ENCODE measurements around the gene LRRC37B. TPM values are rescaled to one million over a fixed set of nuclear protein-coding genes. Genes with fewer than 3 reads are reported as not detected.

The LRRC37B gene
- total RNA-seq, 1 experiment from 2014 or later: 20.6 TPM

GRCh38 chr17:32100971-32101631 lies 93.9 kb downstream of the LRRC37B start:
- TF ChIP-seq RORB (CRISPR knock-in tag; IDR thresholded peaks at IDR 0.05) (no peak), FOXP4 (CRISPR knock-in tag; IDR thresholded peaks at IDR 0.05) (no peak), NFYB (CRISPR knock-in tag; conservative IDR thresholded peaks at IDR 0.05; ENCODE audit: low read depth) (no peak), CTCF (IDR thresholded peaks at IDR 0.05) (no peak), OVOL2 (CRISPR knock-in tag; IDR thresholded peaks at IDR 0.05; ENCODE audit: borderline replicate concordance) (no peak)
- DNase-seq (ENCODE audit: low spot score) (no peak), ATAC-seq (no peak; the same call in 1 of the 2 replicates)
- peaks cover 15% of the 10 kb centered on the region for H3K4me1 Mint-ChIP-seq
- ChIA-PET POLR2A (interaction anchor here (0.8 kb wide), 1 partner anchor 10 kb away, joined by 3 read pairs; no protein-coding TSS in a partner anchor), CTCF (interaction anchor here (0.8 to 1.7 kb wide), 3 partner anchors 10 to 94 kb away, joined by 3 to 5 read pairs (median 4); partner anchors contain the start of gene LRRC37B)
- no peaks in the 10 kb centered on the region for H3K9me3 Mint-ChIP-seq
- no peak overlapping the region for H3K4me3 Mint-ChIP-seq
- peaks cover 4% of the 10 kb centered on the region; the same call in 1 of the 2 replicates for H3K36me3 Mint-ChIP-seq
- H3K27me3 Mint-ChIP-seq (ENCODE audit: low read depth): no peaks in the 10 kb centered on the region
- no peak overlapping the region for H3K27ac Mint-ChIP-seq

- Mint-ChIP-seq H3K27me3 (ENCODE audit: low read depth) (no peaks in the 10 kb centered on the region), H3K27ac (peak overlapping the region; percentile 37; the same call in 1 of the 2 replicates), H3K9me3 (no peaks in the 10 kb centered on the region), H3K4me1 (peaks cover 17% of the 10 kb centered on the region), H3K4me3 (no peak overlapping the region), H3K36me3 (no peaks in the 10 kb centered on the region)
- DNase-seq (ENCODE audit: low spot score) (no peak), ATAC-seq (peak; percentile 48)
- ChIA-PET CTCF (interaction anchor here (0.8 to 1.7 kb wide), 2 partner anchors 9 to 95 kb away, joined by 4 to 5 read pairs; partner anchors contain the start of gene LRRC37B), POLR2A (no interaction called here)
- no peak for TF ChIP-seq ZNF219 (CRISPR knock-in tag; IDR thresholded peaks at IDR 0.05; ENCODE audit: borderline replicate concordance)
- no peak for TF ChIP-seq NFE2L1 (CRISPR knock-in tag; IDR thresholded peaks at IDR 0.05)
- TF ChIP-seq HMGXB4 (CRISPR knock-in tag; IDR thresholded peaks at IDR 0.05): no peak
- TF ChIP-seq SMAD4 (CRISPR knock-in tag; IDR thresholded peaks at IDR 0.05): no peak
- no peak for TF ChIP-seq STAT6 (CRISPR knock-in tag; conservative IDR thresholded peaks at IDR 0.05; ENCODE audit: low read depth)
- TF ChIP-seq TP53 (CRISPR knock-in tag; IDR thresholded peaks at IDR 0.05): no peak
- TF ChIP-seq ZNF423 (CRISPR knock-in tag; IDR thresholded peaks at IDR 0.05): no peak
- TF ChIP-seq ZBTB43 (CRISPR knock-in tag; IDR thresholded peaks at IDR 0.05): no peak
- TF ChIP-seq USF2 (CRISPR knock-in tag; IDR thresholded peaks at IDR 0.05): no peak
- TF ChIP-seq ERG (CRISPR knock-in tag; IDR thresholded peaks at IDR 0.05): no peak
- no peak for TF ChIP-seq JAZF1 (CRISPR knock-in tag; IDR thresholded peaks at IDR 0.05)
Observed at GRCh38 chr17:32102172-32102571, 95.0 kb downstream of the LRRC37B start.

All from WTC11 (cell line).